HepG2 (cell line): Measurements from ENCODE around the gene RHOT2. TPM values are rescaled to one million over a fixed set of nuclear protein-coding genes. Genes with fewer than 3 reads are reported as not detected.

Source experiments
- ATAC-seq: fragments of 200-7000 bp; cut with Tn5 transposase; 3 replicates; pipeline ENCODE4 v1.9.1; 2020; ENCODE audit warnings: mild to moderate bottlenecking, moderate library complexity
- BruUV-seq: library from RNA; stranded (reverse); fragments of 400-500 nt; replicated peaks from 2 replicates; lab custom pipeline; 2021; lab: Mats Ljungman, UMichigan
- CTCF ChIA-PET: fragments of 300-600 bp; formaldehyde crosslinking; extraction: SDS; loops from one replicate; lab custom pipeline; 2021; ENCODE audit warnings: low total read pairs, inconsistent platforms, low intra/inter-chr PET ratio; lab: Yijun Ruan, JAX
- POLR2A ChIA-PET: fragments of 350-600 bp; sonication (Branson Sonifier 250); formaldehyde crosslinking; loops from one replicate; lab custom pipeline; 2020; ENCODE audit warnings: antibody characterized with exemption, inconsistent platforms; lab: Yijun Ruan, JAX
- DNase-seq: peaks from one replicate; pipeline ENCODE4 v3.0.0-alpha.2; 2015; ENCODE audit warnings: low spot score
- FAIRE-seq: peaks from 3 replicates; lab custom pipeline; 2011; peaks lifted over from hg19 to GRCh38; lab: Jason Lieb, UNC
- H2AFZ ChIP-seq: one replicate; pipeline ENCODE4 v1.6.1; 2011; ENCODE audit warnings: low read length, inconsistent platforms
- H3K27ac ChIP-seq: fragments of 300-600 bp; 3 replicates; pipeline ENCODE4 v1.8.0; 2011; ENCODE audit warnings: mixed run types, mild to moderate bottlenecking, mixed read lengths, low read length, inconsistent platforms; ENCODE audit not compliant: insufficient read depth; ENCODE audit errors: extremely low read length
- H3K27me3 ChIP-seq, 2 experiments: fragments of 200-600 bp in 1 of 2; 2 replicates in 1 of 2; 3 replicates in 1 of 2; pipeline versions ENCODE4 v1.6.0 to v1.8.0; 2011; ENCODE audit warnings: low read length in 2 of 2, mild to moderate bottlenecking in 2 of 2, moderate library complexity in 2 of 2, inconsistent platforms in 1 of 2; ENCODE audit not compliant: insufficient read depth in 2 of 2, control insufficient read depth in 1 of 2
- H3K36me3 ChIP-seq, 2 experiments: fragments of 200-600 bp in 1 of 2; replicated peaks in 1 of 2; 2 replicates in 1 of 2; 3 replicates in 1 of 2; pipeline versions ENCODE4 v1.5.1 to v1.8.0; 2011; ENCODE audit warnings: low read length in 2 of 2, inconsistent platforms in 1 of 2; ENCODE audit not compliant: insufficient read depth in 2 of 2, control insufficient read depth in 1 of 2
- H3K4me1 ChIP-seq: 2 replicates; pipeline ENCODE4 v1.5.1; 2012; ENCODE audit warnings: low read length, inconsistent platforms; ENCODE audit not compliant: insufficient read depth
- H3K4me2 ChIP-seq: 2 replicates; pipeline ENCODE4 v1.6.0; 2011; ENCODE audit warnings: low read depth, low read length, inconsistent platforms
- H3K4me3 ChIP-seq, 3 experiments: fragments of 200-600 bp in 1 of 3; sonication (generic), shearing (Covaris generic) in 1 of 3; replicated peaks in 1 of 3; 2 replicates each; pipeline ENCODE4 v1.5.1; 2011 to 2016; ENCODE audit warnings: low read length in 3 of 3, inconsistent platforms in 2 of 3, low read depth in 2 of 3, mild to moderate bottlenecking in 2 of 3, control low read depth in 1 of 3, mixed read lengths in 1 of 3; ENCODE audit not compliant: insufficient read depth in 1 of 3
- H3K79me2 ChIP-seq: one replicate; pipeline ENCODE4 v1.6.1; 2011; ENCODE audit warnings: low read length, inconsistent platforms; ENCODE audit not compliant: insufficient read depth
- H3K9ac ChIP-seq: 2 replicates; pipeline ENCODE4 v1.6.0; 2011; ENCODE audit warnings: mild to moderate bottlenecking, low read depth, low read length, inconsistent platforms; ENCODE audit not compliant: insufficient read depth
- H3K9me3 ChIP-seq: 2 replicates; pipeline ENCODE4 v1.5.1; 2012; ENCODE audit warnings: mild to moderate bottlenecking, low read length
- H4K20me1 ChIP-seq: 2 replicates; pipeline ENCODE4 v1.6.0; 2011; ENCODE audit warnings: inconsistent platforms, mild to moderate bottlenecking, low read length, moderate library complexity; ENCODE audit not compliant: insufficient read depth
- ATF7 ChIP-seq, 2 experiments: fragments of 450-650 bp in 1 of 2; sonication (generic) in 1 of 2; formaldehyde crosslinking in 1 of 2; IDR thresholded peaks; 2 replicates each; pipeline versions ENCODE4 v1.4.0 to v1.6.1; 2016 to 2020; ENCODE audit warnings: antibody characterized with exemption in 1 of 2, mild to moderate bottlenecking in 1 of 2, missing genetic modification reagents in 1 of 2
- FOXA3 ChIP-seq: IDR thresholded peaks from 2 replicates; pipeline ENCODE4 v1.6.1; 2016; ENCODE audit warnings: missing genetic modification reagents, missing compliant biosample characterization
- GPN1 ChIP-seq: sonication (generic); formaldehyde crosslinking; IDR thresholded peaks from 2 replicates; pipeline ENCODE4 v1.5.1; 2020; ENCODE audit warnings: missing genetic modification reagents, borderline replicate concordance
- RCOR2 ChIP-seq: IDR thresholded peaks from 2 replicates; pipeline ENCODE4 v1.6.1; 2016; ENCODE audit warnings: missing biosample characterization, missing genetic modification reagents
- ZNF33B ChIP-seq: sonication (generic); formaldehyde crosslinking; IDR thresholded peaks from 2 replicates; pipeline ENCODE4 v1.5.1; 2020; ENCODE audit warnings: mild to moderate bottlenecking, missing genetic modification reagents
- ZNF766 ChIP-seq: sonication (generic); formaldehyde crosslinking; IDR thresholded peaks from 2 replicates; pipeline ENCODE4 v1.5.0; 2020; ENCODE audit warnings: missing genetic modification reagents, borderline replicate concordance
- ZNF777 ChIP-seq: sonication (generic); formaldehyde crosslinking; IDR thresholded peaks from 2 replicates; pipeline ENCODE4 v1.4.0; 2020; ENCODE audit warnings: missing genetic modification reagents
- ZNF816 ChIP-seq: sonication (generic); formaldehyde crosslinking; IDR thresholded peaks from 2 replicates; pipeline ENCODE4 v1.8.0; 2022; ENCODE audit warnings: missing genetic modification reagents, mild to moderate bottlenecking, borderline replicate concordance
- WGBS: methylation state at CpG from one replicate; pipeline ENCODE4 v1.1.6; 2017; ENCODE audit warnings: low lambda C conversion rate; 5-methylcytosine and 5-hydroxymethylcytosine counted together
- in situ Hi-C: cut with HindIII; loops from 2 replicates; pipeline ENCODE4 v1.10.0; 2017; ENCODE audit warnings: low pct_unique_long_range_greater_than_20kb; ENCODE audit not compliant: extremely low pct_ligation_motif_present
- intact Hi-C: fragments of 100-400 bp; cut with micrococcal nuclease; formaldehyde crosslinking; loops from one replicate; pipeline ENCODE4 v1.10.0; 2022; ENCODE audit not compliant: unreplicated experiment
- polyA plus RNA-seq, 8 experiments: library from polyadenylated mRNA; depleted of rRNA in 3 of 8; stranded (reverse) in 7 of 8; unstranded in 1 of 8; fragments of >200 nt; fragmentation: Illumina TruSeq in 4 of 8; extraction: Trizol in 4 of 8; gene quantifications; 2 replicates each; pipeline versions ENCODE4 v1.2.1 to v1.2.3, GENCODE V29; 2011 to 2016; ENCODE audit warnings: low read depth in 4 of 8, missing spikeins in 1 of 8, mixed read lengths in 1 of 8; ENCODE audit not compliant: insufficient read depth in 1 of 8
- total RNA-seq, 5 experiments: library from RNA; depleted of rRNA; stranded (reverse); fragments of >200 nt; fragmentation: Illumina TruSeq; extraction: Trizol; gene quantifications; 2 replicates each; pipeline ENCODE4 v1.2.3, GENCODE V29; 2016; ENCODE audit warnings: low read depth in 1 of 5
- TF ChIP-seq, protein P1 (sequence below): sonication (generic); formaldehyde crosslinking; conservative IDR thresholded peaks from 2 replicates; pipeline ENCODE4 v1.4.0; 2020; ENCODE audit warnings: mild to moderate bottlenecking, missing genetic modification reagents, moderate library complexity
- TF ChIP-seq, protein P2 (sequence below): sonication (generic); formaldehyde crosslinking; IDR thresholded peaks from 2 replicates; pipeline ENCODE4 v1.5.0; 2020; ENCODE audit warnings: mild to moderate bottlenecking, missing genetic modification reagents
- TF ChIP-seq, protein P3 (sequence below): sonication (generic); formaldehyde crosslinking; IDR thresholded peaks from 2 replicates; pipeline ENCODE4 v1.4.0; 2020; ENCODE audit warnings: missing genetic modification reagents; ENCODE audit errors: not compliant biosample characterization

Gene RHOT2
- total and polyA plus RNA-seq, 2 of the 13 experiments (the other 11 are each of a cell fraction or from before 2014, with no cell fraction given), result 63.6 to 76.9 TPM

DNA sequence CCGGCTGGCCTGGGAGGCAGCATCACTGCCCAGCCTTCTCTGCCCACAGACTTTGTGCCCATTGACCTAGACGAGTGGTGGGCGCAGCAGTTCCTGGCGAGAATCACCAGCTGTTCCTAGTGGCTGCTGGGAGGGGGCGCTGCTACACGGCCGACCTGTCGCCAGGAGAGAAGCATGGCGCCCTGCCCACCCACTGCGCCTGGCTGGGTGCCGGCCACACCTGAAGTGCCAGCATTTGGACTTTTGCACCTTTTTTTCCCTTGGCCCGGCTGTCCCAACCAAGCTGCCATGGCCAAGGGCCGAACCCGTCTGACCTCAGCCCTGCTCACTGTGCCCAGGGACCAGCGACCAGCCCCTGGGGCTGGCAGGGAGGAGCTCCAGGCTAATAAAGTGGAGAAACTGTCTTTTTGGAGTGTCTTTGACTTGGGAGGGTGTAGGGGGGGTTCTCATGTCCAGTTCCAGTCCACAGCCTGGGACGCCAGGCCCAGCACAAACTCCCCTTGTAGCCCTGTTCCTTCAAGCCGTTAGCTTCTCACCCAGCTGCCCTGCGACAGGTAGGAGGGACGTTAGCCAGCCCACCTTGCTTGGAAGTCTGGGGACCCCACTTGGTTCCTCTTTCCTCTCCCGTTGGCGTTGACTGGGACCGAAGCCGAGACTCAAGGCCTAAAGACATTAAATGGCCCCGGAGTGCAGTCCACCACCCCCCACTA, 19.7 kb upstream of the RHOT2 start (continued):
- TF ChIP-seq GPN1 (CRISPR knock-in tag) (no peak), ZNF766 (CRISPR knock-in tag) (0 out of 2 replicates have a peak, but pooled peaks have one; percentile 22)
- TF ChIP-seq, protein P1, sequence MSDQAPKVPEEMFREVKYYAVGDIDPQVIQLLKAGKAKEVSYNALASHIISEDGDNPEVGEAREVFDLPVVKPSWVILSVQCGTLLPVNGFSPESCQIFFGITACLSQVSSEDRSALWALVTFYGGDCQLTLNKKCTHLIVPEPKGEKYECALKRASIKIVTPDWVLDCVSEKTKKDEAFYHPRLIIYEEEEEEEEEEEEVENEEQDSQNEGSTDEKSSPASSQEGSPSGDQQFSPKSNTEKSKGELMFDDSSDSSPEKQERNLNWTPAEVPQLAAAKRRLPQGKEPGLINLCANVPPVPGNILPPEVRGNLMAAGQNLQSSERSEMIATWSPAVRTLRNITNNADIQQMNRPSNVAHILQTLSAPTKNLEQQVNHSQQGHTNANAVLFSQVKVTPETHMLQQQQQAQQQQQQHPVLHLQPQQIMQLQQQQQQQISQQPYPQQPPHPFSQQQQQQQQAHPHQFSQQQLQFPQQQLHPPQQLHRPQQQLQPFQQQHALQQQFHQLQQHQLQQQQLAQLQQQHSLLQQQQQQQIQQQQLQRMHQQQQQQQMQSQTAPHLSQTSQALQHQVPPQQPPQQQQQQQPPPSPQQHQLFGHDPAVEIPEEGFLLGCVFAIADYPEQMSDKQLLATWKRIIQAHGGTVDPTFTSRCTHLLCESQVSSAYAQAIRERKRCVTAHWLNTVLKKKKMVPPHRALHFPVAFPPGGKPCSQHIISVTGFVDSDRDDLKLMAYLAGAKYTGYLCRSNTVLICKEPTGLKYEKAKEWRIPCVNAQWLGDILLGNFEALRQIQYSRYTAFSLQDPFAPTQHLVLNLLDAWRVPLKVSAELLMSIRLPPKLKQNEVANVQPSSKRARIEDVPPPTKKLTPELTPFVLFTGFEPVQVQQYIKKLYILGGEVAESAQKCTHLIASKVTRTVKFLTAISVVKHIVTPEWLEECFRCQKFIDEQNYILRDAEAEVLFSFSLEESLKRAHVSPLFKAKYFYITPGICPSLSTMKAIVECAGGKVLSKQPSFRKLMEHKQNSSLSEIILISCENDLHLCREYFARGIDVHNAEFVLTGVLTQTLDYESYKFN, result no peak

GRCh38 chr16:648781-649589, 18.9 kb upstream of the RHOT2 start, which contains the start of gene WDR90:
Gene WDR90, plus strand, starts transcription at chr16:649365. Its CDS starts 52 bp downstream, at chr16:649417.
- DNase-seq, result peak; percentile 91
- intact Hi-C loops, result loop anchor here (10.0 kb wide), 1 partner anchor 64 kb away; no protein-coding TSS in a partner anchor
- no TSS peak for BruUV-seq
- in situ Hi-C loops, result no loop called here
- peaks cover 79% of the 10 kb centered on the region for H3K4me1 ChIP-seq
- no peaks in the 10 kb centered on the region for H3K9me3 ChIP-seq
- peak within 1 kb of the TSS; percentile 83 for H3K4me2 ChIP-seq
- peak within 1 kb of the TSS; percentile 93 for H3K27ac ChIP-seq
- H3K9ac ChIP-seq, result peak within 1 kb of the TSS; percentile 91
- CTCF ChIA-PET, result no interaction called here
- FAIRE-seq, result peak; percentile 69
- WGBS, result no CpG with 5 or more reads among the region's 91 CpGs
- H4K20me1 ChIP-seq, result peaks cover 4% of the 10 kb centered on the region; the same call in 1 of the 2 replicates
- peak within 1 kb of the TSS; percentile 71 to 79 (median 71) for H3K4me3 ChIP-seq
- peak; percentile 73 for ATAC-seq
- H3K36me3 ChIP-seq, result no peaks in the 10 kb centered on the region
- peaks cover 18% of the 10 kb centered on the region for H3K79me2 ChIP-seq
- POLR2A ChIA-PET, result interaction anchor here (0.7 to 2.4 kb wide), 10 partner anchors 9 to 147 kb away, joined by 3 to 15 read pairs (median 6); partner anchors contain the start of genes ANTKMT, METTL26, RHBDL1 and RHOT2
- H3K27me3 ChIP-seq, result no peaks in the 10 kb centered on the region
- H2AFZ ChIP-seq, result no peak within 1 kb of the TSS
- TF ChIP-seq ZNF33B (CRISPR knock-in tag) (no peak), ZNF777 (peak; percentile 39; the same call in 1 of the 2 replicates), FOXA3 (CRISPR knock-in tag) (peak; percentile 59), RCOR2 (CRISPR knock-in tag) (no peak), ZNF816 (CRISPR knock-in tag) (no peak), ATF7 (IDR thresholded peaks at IDR 0.05) (no peak), ATF7 (CRISPR knock-in tag; IDR thresholded peaks at IDR 0.05) (no peak)
- TF ChIP-seq, protein P2, sequence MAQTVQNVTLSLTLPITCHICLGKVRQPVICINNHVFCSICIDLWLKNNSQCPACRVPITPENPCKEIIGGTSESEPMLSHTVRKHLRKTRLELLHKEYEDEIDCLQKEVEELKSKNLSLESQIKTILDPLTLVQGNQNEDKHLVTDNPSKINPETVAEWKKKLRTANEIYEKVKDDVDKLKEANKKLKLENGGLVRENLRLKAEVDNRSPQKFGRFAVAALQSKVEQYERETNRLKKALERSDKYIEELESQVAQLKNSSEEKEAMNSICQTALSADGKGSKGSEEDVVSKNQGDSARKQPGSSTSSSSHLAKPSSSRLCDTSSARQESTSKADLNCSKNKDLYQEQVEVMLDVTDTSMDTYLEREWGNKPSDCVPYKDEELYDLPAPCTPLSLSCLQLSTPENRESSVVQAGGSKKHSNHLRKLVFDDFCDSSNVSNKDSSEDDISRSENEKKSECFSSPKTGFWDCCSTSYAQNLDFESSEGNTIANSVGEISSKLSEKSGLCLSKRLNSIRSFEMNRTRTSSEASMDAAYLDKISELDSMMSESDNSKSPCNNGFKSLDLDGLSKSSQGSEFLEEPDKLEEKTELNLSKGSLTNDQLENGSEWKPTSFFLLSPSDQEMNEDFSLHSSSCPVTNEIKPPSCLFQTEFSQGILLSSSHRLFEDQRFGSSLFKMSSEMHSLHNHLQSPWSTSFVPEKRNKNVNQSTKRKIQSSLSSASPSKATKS (CRISPR knock-in tag), result no peak
- TF ChIP-seq, protein P3, sequence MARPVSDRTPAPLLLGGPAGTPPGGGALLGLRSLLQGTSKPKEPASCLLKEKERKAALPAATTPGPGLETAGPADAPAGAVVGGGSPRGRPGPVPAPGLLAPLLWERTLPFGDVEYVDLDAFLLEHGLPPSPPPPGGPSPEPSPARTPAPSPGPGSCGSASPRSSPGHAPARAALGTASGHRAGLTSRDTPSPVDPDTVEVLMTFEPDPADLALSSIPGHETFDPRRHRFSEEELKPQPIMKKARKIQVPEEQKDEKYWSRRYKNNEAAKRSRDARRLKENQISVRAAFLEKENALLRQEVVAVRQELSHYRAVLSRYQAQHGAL, result no peak
